Natural killer cell treated with Interleukin-12 subunit alpha and Interleukin-12 subunit beta and Interleukin-15 and Interleukin-18, amount 100 ng/mL, for 72 hours (primary cell): ENCODE measurements around the gene ZNF777. TPM values are rescaled to one million over a fixed set of nuclear protein-coding genes. Genes with fewer than 3 reads are reported as not detected.
A peak's percentile ranks its signal among the peaks of the same experiment; 100 is the strongest.
"Not testable (repeated sequence)": the region's sequence is repeated elsewhere in the genome, so short reads cannot be mapped to it uniquely, and the experiment has no call there.

ENCODE experiments used
- ATAC-seq, 2 donors: fragments of 150-1000 bp; cut with Tn5 transposase in 1 of 2; sonication (Bioruptor Pico), chemical (Tn5 transposase) in 1 of 2; 2 replicates each; pipeline ENCODE4 v1.10.0; 2021
- DNase-seq: peaks from one replicate; pipeline ENCODE4 v3.0.0; 2022; ENCODE audit warnings: low spot score
- H3K27ac Mint-ChIP-seq, 2 donors: 1 replicate in 1 of 2; 2 replicates in 1 of 2; pipeline ENCODE4 v1.8.0; 2022; ENCODE audit warnings: mixed read lengths in 2 of 2, mild to moderate bottlenecking in 1 of 2, moderate library complexity in 1 of 2
- H3K27me3 Mint-ChIP-seq, 2 donors: 1 replicate in 1 of 2; 2 replicates in 1 of 2; pipeline ENCODE4 v1.8.0; 2022; ENCODE audit warnings: mixed read lengths in 2 of 2
- H3K36me3 Mint-ChIP-seq: one replicate; pipeline ENCODE4 v1.8.0; 2022; ENCODE audit warnings: mixed read lengths
- H3K4me1 Mint-ChIP-seq, 2 donors: 1 replicate in 1 of 2; 2 replicates in 1 of 2; pipeline ENCODE4 v1.8.0; 2022; ENCODE audit warnings: low read depth in 2 of 2, mixed read lengths in 2 of 2, mild to moderate bottlenecking in 1 of 2
- H3K4me3 Mint-ChIP-seq: one replicate; pipeline ENCODE4 v1.8.0; 2022; ENCODE audit warnings: mixed read lengths
- H3K9me3 Mint-ChIP-seq: 2 replicates; pipeline ENCODE4 v1.8.0; 2022; ENCODE audit warnings: mixed read lengths
- total RNA-seq, 2 donors: library from RNA; stranded (reverse); gene quantifications; one replicate each; pipeline ENCODE4 v1.2.3, GENCODE V29; 2022

The ZNF777 gene
- total RNA-seq, 2 donors from 2014 or later = 12.8 to 15.6 TPM

GRCh38 chr7:149493975-149494374 is 33.1 kb upstream of the ZNF777 start:
- H3K27me3 Mint-ChIP-seq, DNase-seq, H3K4me3 Mint-ChIP-seq, H3K27ac Mint-ChIP-seq, ATAC-seq, H3K9me3 Mint-ChIP-seq: not testable (repeated sequence)
- H3K36me3 Mint-ChIP-seq = peaks cover 17% of the 10 kb centered on the region
- H3K4me1 Mint-ChIP-seq = peaks cover 27 to 34% of the 10 kb centered on the region in 2 donors

GRCh38 chr7:149493366-149493765 is 32.5 kb upstream of the ZNF777 start:
- Mint-ChIP-seq H3K9me3 (no peaks in the 10 kb centered on the region), H3K4me1 (peaks cover 30 to 34% of the 10 kb centered on the region in 2 donors), H3K27ac (no peak overlapping the region), H3K36me3 (peaks cover 21% of the 10 kb centered on the region), H3K27me3 (no peaks in the 10 kb centered on the region), H3K4me3 (no peak overlapping the region)
- DNase-seq (no peak), ATAC-seq (no peak)

- Mint-ChIP-seq H3K27ac (no peak overlapping the region), H3K36me3 (peaks cover 47% of the 10 kb centered on the region), H3K27me3 (no peaks in the 10 kb centered on the region), H3K4me1 (peaks cover 17 to 18% of the 10 kb centered on the region in 2 donors), H3K9me3 (no peaks in the 10 kb centered on the region), H3K4me3 (no peak overlapping the region)
- ATAC-seq (no peak), DNase-seq (no peak)
These were observed 29.4 kb upstream of the ZNF777 start for GRCh38 chr7:149490083-149490760.

GRCh38 chr7:149489391-149490024 is 28.6 kb upstream of the ZNF777 start:
- ATAC-seq (no peak), DNase-seq (no peak)
- Mint-ChIP-seq H3K27ac (no peak overlapping the region), H3K9me3 (no peaks in the 10 kb centered on the region), H3K4me1 (peaks cover 11 to 12% of the 10 kb centered on the region in 2 donors), H3K4me3 (no peak overlapping the region), H3K36me3 (peaks cover 51% of the 10 kb centered on the region), H3K27me3 (no peaks in the 10 kb centered on the region)

- Mint-ChIP-seq H3K4me1 (peaks cover 11 to 16% of the 10 kb centered on the region in 2 donors), H3K27me3 (no peaks in the 10 kb centered on the region), H3K4me3 (no peak overlapping the region), H3K27ac (no peak overlapping the region), H3K9me3 (peaks cover 5% of the 10 kb centered on the region), H3K36me3 (peaks cover 17% of the 10 kb centered on the region)
- no peak for ATAC-seq
- DNase-seq = no peak
These were observed 18.7 kb upstream of the ZNF777 start for GRCh38 chr7:149479568-149479967.

- ATAC-seq (no peak), DNase-seq (no peak)
- peaks cover 17% of the 10 kb centered on the region for H3K36me3 Mint-ChIP-seq
- no peak overlapping the region for H3K4me3 Mint-ChIP-seq
- no peak overlapping the region for H3K27ac Mint-ChIP-seq
- no peaks in the 10 kb centered on the region for H3K27me3 Mint-ChIP-seq
- peaks cover 5% of the 10 kb centered on the region for H3K9me3 Mint-ChIP-seq
- peaks cover 11 to 16% of the 10 kb centered on the region in 2 donors for H3K4me1 Mint-ChIP-seq
These were observed 17.9 kb upstream of the ZNF777 start for GRCh38 chr7:149478754-149479153.

GRCh38 chr7:149477494-149478443 is 16.9 kb upstream of the ZNF777 start:
- DNase-seq (no peak), ATAC-seq (no peak)
- Mint-ChIP-seq H3K4me3 (no peak overlapping the region), H3K27ac (no peak overlapping the region), H3K4me1 (peaks cover 11 to 16% of the 10 kb centered on the region in 2 donors), H3K9me3 (peaks cover 5% of the 10 kb centered on the region), H3K27me3 (no peaks in the 10 kb centered on the region), H3K36me3 (peaks cover 17% of the 10 kb centered on the region)

- peaks cover 22% of the 10 kb centered on the region for H3K36me3 Mint-ChIP-seq
- no peak for DNase-seq
These were observed 15.9 kb upstream of the ZNF777 start for GRCh38 chr7:149476791-149477190.

GRCh38 chr7:149475121-149476045 is 14.5 kb upstream of the ZNF777 start:
- Mint-ChIP-seq H3K4me1 (peaks cover 11 to 17% of the 10 kb centered on the region in 2 donors), H3K9me3 (peaks cover 5% of the 10 kb centered on the region), H3K27ac (no peak overlapping the region), H3K27me3 (no peaks in the 10 kb centered on the region), H3K36me3 (peaks cover 22% of the 10 kb centered on the region), H3K4me3 (no peak overlapping the region)
- ATAC-seq = peak; percentile 6 to 55
- DNase-seq = no peak

More at GRCh38 chr7:149476791-149477190, 15.9 kb upstream of the ZNF777 start:
- H3K27ac Mint-ChIP-seq = no peak overlapping the region
- H3K4me3 Mint-ChIP-seq = no peak overlapping the region
- H3K27me3 Mint-ChIP-seq = no peaks in the 10 kb centered on the region
- H3K4me1 Mint-ChIP-seq = peaks cover 11 to 16% of the 10 kb centered on the region in 2 donors
- peaks cover 5% of the 10 kb centered on the region for H3K9me3 Mint-ChIP-seq
- ATAC-seq = no peak

- no peaks in the 10 kb centered on the region for H3K27me3 Mint-ChIP-seq
- H3K4me1 Mint-ChIP-seq = peaks cover 11 to 19% of the 10 kb centered on the region in 2 donors
- peaks cover 5% of the 10 kb centered on the region for H3K9me3 Mint-ChIP-seq
- H3K4me3 Mint-ChIP-seq = no peak overlapping the region
- no peak overlapping the region for H3K27ac Mint-ChIP-seq
- ATAC-seq (peak in 1 of 2 donors; percentile 11), DNase-seq (no peak)
- peaks cover 22% of the 10 kb centered on the region for H3K36me3 Mint-ChIP-seq
These were observed 13.7 kb upstream of the ZNF777 start for GRCh38 chr7:149474309-149475120.

GRCh38 chr7:149473251-149473650 is 12.4 kb upstream of the ZNF777 start:
- Mint-ChIP-seq H3K4me1 (peaks cover 11 to 15% of the 10 kb centered on the region in 2 donors), H3K27me3 (no peaks in the 10 kb centered on the region), H3K4me3 (no peak overlapping the region), H3K27ac (no peak overlapping the region), H3K9me3 (no peaks in the 10 kb centered on the region), H3K36me3 (peaks cover 12% of the 10 kb centered on the region)
- no peak for ATAC-seq
- no peak for DNase-seq

GRCh38 chr7:149471289-149471953 is 10.6 kb upstream of the ZNF777 start:
- ATAC-seq (no peak), DNase-seq (no peak)
- Mint-ChIP-seq H3K27me3 (no peaks in the 10 kb centered on the region), H3K4me3 (no peak overlapping the region), H3K36me3 (peaks cover 7% of the 10 kb centered on the region), H3K4me1 (peaks cover 6 to 10% of the 10 kb centered on the region in 2 donors), H3K9me3 (no peaks in the 10 kb centered on the region), H3K27ac (no peak overlapping the region)
